Chondrocyte (in vitro differentiated cells): ENCODE measurements around the gene FEZF2. TPM values are rescaled to one million over a fixed set of nuclear protein-coding genes. Genes with fewer than 3 reads are reported as not detected.

Source experiments
- DNase-seq: peaks from one replicate; pipeline ENCODE4 v3.0.0; 2021; ENCODE audit warnings: mixed read lengths, low spot score
- H3K27ac Mint-ChIP-seq: one replicate; pipeline ENCODE4 v1.8.0; 2021; ENCODE audit warnings: mild to moderate bottlenecking, moderate library complexity, mixed read lengths; ENCODE audit not compliant: unreplicated experiment
- H3K27me3 Mint-ChIP-seq: 2 replicates; pipeline ENCODE4 v1.8.0; 2021; ENCODE audit warnings: low read depth, mixed read lengths
- H3K36me3 Mint-ChIP-seq: 2 replicates; pipeline ENCODE4 v1.8.0; 2021; ENCODE audit warnings: low read depth, mixed read lengths
- H3K4me1 Mint-ChIP-seq: 2 replicates; pipeline ENCODE4 v1.8.0; 2021; ENCODE audit warnings: low read depth, mild to moderate bottlenecking, mixed read lengths
- H3K4me3 Mint-ChIP-seq: one replicate; pipeline ENCODE4 v1.8.0; 2021; ENCODE audit warnings: mild to moderate bottlenecking, moderate library complexity, mixed read lengths; ENCODE audit not compliant: unreplicated experiment
- H3K9me3 Mint-ChIP-seq: 2 replicates; pipeline ENCODE4 v1.8.0; 2021; ENCODE audit warnings: low read depth, mixed read lengths
- CTCF ChIP-seq: fragments of 200-600 bp; sonication (generic); IDR thresholded peaks from 2 replicates; pipeline ENCODE4 v1.5.0; 2021; ENCODE audit warnings: antibody characterized with exemption, mild to moderate bottlenecking, moderate library complexity
- total RNA-seq: library from RNA; stranded (reverse); gene quantifications from 3 replicates; pipeline ENCODE4 v1.2.1, GENCODE V29; 2021

The FEZF2 gene
- total RNA-seq, 1 donor from 2014 or later: not detected

- no peak for DNase-seq
- TF ChIP-seq CTCF: no peak
- peaks cover 86% of the 10 kb centered on the region for H3K27me3 Mint-ChIP-seq
- no peaks in the 10 kb centered on the region for H3K9me3 Mint-ChIP-seq
- peaks cover 34% of the 10 kb centered on the region for H3K4me1 Mint-ChIP-seq
- no peak overlapping the region for H3K27ac Mint-ChIP-seq
- H3K36me3 Mint-ChIP-seq: peaks cover 2% of the 10 kb centered on the region
- H3K4me3 Mint-ChIP-seq: peak overlapping the region; percentile 62
These were observed 1.2 kb upstream of the FEZF2 start for GRCh38 chr3:62374341-62375218.

GRCh38 chr3:62373714-62374333, 474 bp upstream of the FEZF2 start:
- H3K36me3 Mint-ChIP-seq: peaks cover 2% of the 10 kb centered on the region
- H3K27me3 Mint-ChIP-seq: peaks cover 84% of the 10 kb centered on the region
- H3K9me3 Mint-ChIP-seq: no peaks in the 10 kb centered on the region
- DNase-seq: no peak
- H3K4me1 Mint-ChIP-seq: peaks cover 34% of the 10 kb centered on the region
- H3K4me3 Mint-ChIP-seq: peak overlapping the region; percentile 62
- TF ChIP-seq CTCF: no peak
- no peak overlapping the region for H3K27ac Mint-ChIP-seq

- DNase-seq: no peak
- H3K27me3 Mint-ChIP-seq: peaks cover 87% of the 10 kb centered on the region
- no peak for TF ChIP-seq CTCF
- H3K36me3 Mint-ChIP-seq: peaks cover 2% of the 10 kb centered on the region
- no peaks in the 10 kb centered on the region for H3K9me3 Mint-ChIP-seq
- peak overlapping the region; percentile 9 for H3K4me3 Mint-ChIP-seq
- H3K4me1 Mint-ChIP-seq: peaks cover 43% of the 10 kb centered on the region
- H3K27ac Mint-ChIP-seq: no peak overlapping the region
These were observed 719 bp downstream of the FEZF2 start for GRCh38 chr3:62372621-62373041.

GRCh38 chr3:62371720-62372591, 1.4 kb downstream of the FEZF2 start:
- H3K4me3 Mint-ChIP-seq: peak overlapping the region; percentile 19
- H3K36me3 Mint-ChIP-seq: peaks cover 2% of the 10 kb centered on the region

More at GRCh38 chr3:62371720-62372591, 1.4 kb downstream of the FEZF2 start:
- no peaks in the 10 kb centered on the region for H3K9me3 Mint-ChIP-seq
- no peak for TF ChIP-seq CTCF
- H3K27me3 Mint-ChIP-seq: peaks cover 88% of the 10 kb centered on the region
- H3K4me1 Mint-ChIP-seq: peaks cover 44% of the 10 kb centered on the region
- no peak overlapping the region for H3K27ac Mint-ChIP-seq
- DNase-seq: no peak
